Globus pallidus (tissue), 1 donor: ENCODE results near the gene LARP7.
"Not testable (repeated sequence)": the region's sequence is repeated elsewhere in the genome, so short reads cannot be mapped to it uniquely, and the experiment has no call there.

ENCODE experiments used
- DNase-seq: peaks from one replicate; pipeline ENCODE4 v3.0.0-alpha.2; 2015; ENCODE audit warnings: low spot score

LARP7 gene

DNA sequence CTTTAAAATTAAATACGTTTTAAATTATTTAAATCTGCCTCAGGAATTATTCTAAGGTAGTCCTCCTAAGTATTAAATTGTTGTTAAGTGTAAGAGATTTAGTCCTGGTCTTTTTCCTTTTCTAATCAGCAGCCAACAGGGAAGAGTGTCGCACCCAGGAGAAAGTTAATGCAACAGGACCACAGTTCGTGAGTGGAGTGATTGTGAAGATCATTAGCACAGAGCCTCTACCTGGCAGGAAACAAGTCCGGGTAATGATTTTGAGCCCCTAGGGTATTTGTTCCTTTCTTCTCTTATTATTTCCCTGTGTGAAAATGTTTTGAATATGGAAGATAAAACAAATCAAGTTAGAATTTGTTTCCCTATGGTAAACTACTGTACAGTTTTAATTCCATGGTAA, 13.4 kb downstream of the LARP7 start:
- DNase-seq: no peak

- DNase-seq: no peak
These were observed 14.7 kb downstream of the LARP7 start for GRCh38 chr4:112651641-112652040.

DNA sequence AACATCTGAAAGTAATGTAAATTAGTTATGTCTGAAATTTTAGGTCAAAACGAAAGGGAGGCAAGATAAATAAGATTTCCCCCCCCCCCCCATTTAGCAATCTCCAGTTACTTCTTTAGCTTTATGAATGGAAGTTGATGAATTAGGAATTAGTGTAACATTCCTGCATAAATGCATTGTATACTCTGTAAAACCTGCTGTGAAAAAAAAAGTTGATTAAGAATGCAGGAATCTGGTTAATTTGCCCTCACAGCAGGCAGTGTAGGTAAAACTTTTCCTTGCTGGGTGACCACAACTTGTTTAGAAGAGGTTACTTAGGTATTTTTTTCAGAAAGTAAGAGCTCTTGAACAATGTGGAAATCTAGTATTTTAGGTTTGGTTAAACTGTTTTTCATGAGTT, 15.3 kb downstream of the LARP7 start:
- DNase-seq: no peak

- no peak for DNase-seq
These were observed 18.3 kb downstream of the LARP7 start for GRCh38 chr4:112655270-112655669.

GRCh38 chr4:112656115-112656514, 19.2 kb downstream of the LARP7 start:
- DNase-seq: not testable (repeated sequence)

DNA sequence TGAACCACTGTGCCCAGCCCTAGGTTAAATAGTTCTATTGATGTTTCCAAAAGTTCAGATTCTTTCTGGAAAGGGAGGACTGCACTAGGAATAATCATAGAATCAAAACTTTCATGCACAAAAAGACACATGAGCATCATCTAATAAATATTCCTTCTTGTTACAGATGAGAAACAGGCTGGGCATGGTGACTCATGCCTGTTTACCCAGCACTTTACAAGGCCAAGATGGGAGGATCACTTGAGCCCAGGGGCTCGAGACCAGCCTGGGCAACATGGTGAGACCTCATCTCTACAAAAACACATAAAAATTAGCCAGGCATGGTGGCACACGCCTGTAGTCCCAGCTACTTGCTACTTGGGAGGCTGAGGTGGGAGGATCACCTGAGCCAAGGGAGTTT, 27.7 kb downstream of the LARP7 start:
- DNase-seq: no peak

DNA sequence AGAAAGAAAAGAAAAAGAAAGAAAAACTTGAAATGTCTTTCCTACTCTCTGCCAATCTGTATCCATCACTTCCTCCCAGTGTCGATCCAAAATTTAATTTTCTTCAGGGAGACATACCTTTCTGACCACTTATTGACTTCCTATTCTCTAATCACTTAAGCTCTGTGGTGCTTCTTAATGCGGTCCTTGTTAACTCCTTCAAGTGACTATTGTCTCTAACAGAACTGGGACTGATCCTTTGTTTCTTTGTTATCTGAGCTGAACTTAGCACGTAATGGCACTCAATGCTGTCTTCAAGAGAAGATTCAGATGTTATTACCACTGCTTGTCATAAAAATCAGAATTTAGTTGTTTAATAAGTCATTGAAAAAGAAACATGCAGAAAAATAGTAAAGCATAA, 31.2 kb downstream of the LARP7 start:
- DNase-seq: no peak

GRCh38 chr4:112673076-112673475, 36.1 kb downstream of the LARP7 start:
- no peak for DNase-seq

GRCh38 chr4:112673686-112674085, 36.7 kb downstream of the LARP7 start:
- DNase-seq: no peak

DNA sequence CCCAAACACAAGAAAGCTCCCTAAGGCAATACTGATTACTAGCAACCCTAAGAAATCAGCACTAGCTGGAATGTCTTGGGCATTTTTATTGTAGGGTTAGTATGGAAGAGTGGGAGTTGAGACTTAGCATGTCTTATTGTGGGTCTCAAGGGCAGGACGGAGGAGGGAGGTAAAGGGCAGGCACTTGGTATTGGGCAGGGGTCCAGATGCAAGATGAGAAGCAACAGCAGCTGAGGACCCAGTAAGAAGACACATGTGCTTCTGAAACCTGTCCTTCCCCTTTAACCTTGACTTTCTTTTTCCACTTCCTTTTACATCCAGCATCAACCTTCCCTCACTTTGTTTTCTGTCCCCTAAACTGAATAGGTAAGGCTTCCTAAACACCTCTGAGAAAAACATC, 37.4 kb downstream of the LARP7 start:
- DNase-seq: no peak

- DNase-seq: no peak
These were observed 40.7 kb downstream of the LARP7 start for GRCh38 chr4:112677519-112678091.

GRCh38 chr4:112680996-112681395, 44.1 kb downstream of the LARP7 start:
- no peak for DNase-seq

DNA sequence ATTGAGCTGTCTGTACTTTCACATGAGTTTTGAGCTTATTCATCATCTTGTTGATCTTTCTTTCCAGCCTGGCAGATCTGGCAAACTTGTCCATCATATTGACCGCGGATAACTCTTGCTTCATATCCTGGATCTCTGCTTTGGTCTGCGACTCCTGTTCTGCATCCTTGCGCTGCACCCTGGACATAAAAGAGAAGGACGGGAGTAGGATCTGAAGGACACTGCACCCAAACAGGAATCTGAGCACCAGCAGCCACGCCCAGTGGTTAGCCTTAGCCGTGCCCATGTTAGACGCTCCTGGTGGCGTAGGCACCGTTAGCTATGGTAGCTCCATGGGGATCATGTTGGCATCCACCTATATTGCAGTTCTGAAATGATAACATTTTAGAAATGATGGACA, 56.6 kb downstream of the LARP7 start:
- DNase-seq: no peak

DNA sequence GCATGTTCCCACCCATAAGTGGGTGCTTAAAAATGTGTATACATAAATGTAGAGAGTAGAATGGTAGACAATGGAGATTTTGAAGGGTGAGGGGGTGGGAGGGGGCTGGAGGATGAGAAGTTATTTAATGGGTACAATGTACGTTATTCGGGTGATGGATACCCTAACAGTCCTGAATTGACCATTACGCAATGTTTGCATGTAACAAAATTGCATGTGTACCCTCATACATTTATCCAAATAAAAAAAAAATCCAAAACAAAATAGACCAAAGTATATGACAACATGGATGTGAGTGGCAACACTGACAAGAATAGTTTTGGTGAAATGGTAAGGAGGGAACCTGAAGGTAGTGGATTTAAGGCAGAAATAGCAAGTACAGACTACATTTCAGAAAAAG, 63.7 kb downstream of the LARP7 start:
- DNase-seq: no peak

DNA sequence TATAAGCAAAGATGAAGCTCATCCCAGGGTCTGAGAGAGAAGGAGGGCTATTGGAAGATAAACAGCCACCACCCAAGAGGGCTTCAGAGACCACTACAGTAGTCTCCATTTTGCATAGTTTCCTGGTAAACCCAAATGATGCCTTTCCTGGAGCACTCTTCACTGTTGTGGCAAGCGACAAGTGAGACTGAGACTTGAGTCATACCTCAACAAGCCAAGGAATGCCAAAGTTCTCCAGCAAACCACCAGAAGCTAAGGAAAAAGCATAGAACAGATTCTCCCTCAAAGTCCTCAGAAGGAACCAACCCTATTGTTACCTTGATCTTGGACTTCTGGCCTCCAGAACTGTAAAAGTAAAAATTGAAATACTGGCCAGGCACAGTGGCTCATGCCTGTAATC, 65.9 kb downstream of the LARP7 start:
- DNase-seq: no peak

DNA sequence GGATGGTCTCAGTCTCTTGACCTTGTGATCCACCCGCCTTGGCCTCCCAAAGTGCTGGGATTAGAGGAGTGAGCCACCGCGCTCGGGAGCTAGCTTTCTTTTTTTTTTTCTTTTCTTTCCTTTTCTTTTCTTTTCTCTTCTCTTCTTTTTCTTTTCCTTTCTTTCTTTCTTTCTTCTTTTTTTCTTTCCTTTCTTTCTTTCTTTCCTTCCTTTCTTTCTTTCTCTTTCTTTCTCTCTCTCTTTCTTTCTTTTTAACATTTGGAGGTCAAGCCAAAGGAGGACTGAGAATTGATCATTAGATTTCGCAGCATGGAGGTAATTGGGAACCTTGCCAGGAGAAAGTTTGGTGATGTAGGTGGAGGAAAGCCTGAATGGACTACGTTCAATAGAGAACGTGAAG, 67.4 kb downstream of the LARP7 start:
- no peak for DNase-seq

- peak; percentile 10 for DNase-seq
These were observed 68.3 kb downstream of the LARP7 start for GRCh38 chr4:112704991-112705845.

- peak; percentile 21 for DNase-seq
These were observed 69.2 kb downstream of the LARP7 start for GRCh38 chr4:112705891-112706839.

DNA sequence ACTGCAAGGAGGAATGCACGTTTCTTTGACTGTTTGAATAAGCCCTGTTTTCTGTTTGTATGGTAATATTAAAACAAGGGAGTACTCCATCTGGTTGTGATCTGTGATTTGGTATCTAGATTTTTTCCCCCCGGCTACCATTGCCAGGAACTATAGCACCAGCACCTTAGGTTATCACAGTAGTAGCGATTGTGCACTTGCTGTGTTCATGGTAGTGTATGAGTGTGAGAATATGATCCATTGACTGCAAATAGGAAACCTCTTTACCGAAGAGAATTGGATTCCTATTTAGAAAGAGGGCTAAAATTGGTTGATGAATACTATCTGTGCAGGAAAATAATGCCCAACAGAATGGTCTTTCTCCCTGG, 69.9 kb downstream of the LARP7 start:
- no peak for DNase-seq
